ENCODE results near the gene CAMK2G.

The CAMK2G gene

GRCh38 chr10:73906524-73907447 is 32.4 kb upstream of the CAMK2G start:
- H3K9me2 ChIP-seq (ENCODE audit: low read depth, low read length) = no peaks in the 10 kb centered on the region
- no peaks in the 10 kb centered on the region for H3F3A ChIP-seq (ENCODE audit: insufficient read depth, low read length)
- no peak overlapping the region for H3K9ac ChIP-seq (ENCODE audit: low read length)
- no peak overlapping the region for H3K4me2 ChIP-seq (ENCODE audit: low read length)
- no peak for TF ChIP-seq EZH2 (IDR thresholded peaks at IDR 0.05; ENCODE audit: borderline replicate concordance, low read length)
- TF ChIP-seq CTCF (IDR thresholded peaks at IDR 0.05; ENCODE audit: low read length) = no peak
- no peaks in the 10 kb centered on the region for H3K36me3 ChIP-seq (ENCODE audit: insufficient read depth, low read length)
- H3K79me2 ChIP-seq (ENCODE audit: insufficient read depth, low read length) = no peaks in the 10 kb centered on the region
- H3K9me3 ChIP-seq (ENCODE audit: low read length) = no peaks in the 10 kb centered on the region
- peaks cover 20% of the 10 kb centered on the region for H3K4me1 ChIP-seq (ENCODE audit: insufficient read depth, low read length, severe bottlenecking)
- no peak overlapping the region for H3K27ac ChIP-seq (ENCODE audit: low read depth, low read length, poor library complexity, severe bottlenecking)
- no peaks in the 10 kb centered on the region for H3K27me3 ChIP-seq (ENCODE audit: insufficient read depth, low read length)
- no peak overlapping the region for H3K4me3 ChIP-seq (ENCODE audit: low read depth, low read length, poor library complexity, severe bottlenecking)
- no peaks in the 10 kb centered on the region for H4K20me1 ChIP-seq (ENCODE audit: insufficient read depth, low read length)
- H2AFZ ChIP-seq (ENCODE audit: low read length) = no peak overlapping the region

GRCh38 chr10:73905256-73906020 is 31.1 kb upstream of the CAMK2G start:
- no peak overlapping the region for H3K9ac ChIP-seq (ENCODE audit: low read length)
- no peaks in the 10 kb centered on the region for H4K20me1 ChIP-seq (ENCODE audit: insufficient read depth, low read length)
- H3K4me1 ChIP-seq (ENCODE audit: insufficient read depth, low read length, severe bottlenecking) = peaks cover 15% of the 10 kb centered on the region
- no peak overlapping the region for H3K4me2 ChIP-seq (ENCODE audit: low read length)
- no peaks in the 10 kb centered on the region for H3K9me2 ChIP-seq (ENCODE audit: low read depth, low read length)
- H3K27ac ChIP-seq (ENCODE audit: low read depth, low read length, poor library complexity, severe bottlenecking) = no peak overlapping the region
- H3F3A ChIP-seq (ENCODE audit: insufficient read depth, low read length) = no peaks in the 10 kb centered on the region
- H3K36me3 ChIP-seq (ENCODE audit: insufficient read depth, low read length) = no peaks in the 10 kb centered on the region
- H3K4me3 ChIP-seq (ENCODE audit: low read depth, low read length, poor library complexity, severe bottlenecking) = no peak overlapping the region
- no peaks in the 10 kb centered on the region for H3K79me2 ChIP-seq (ENCODE audit: insufficient read depth, low read length)
- no peaks in the 10 kb centered on the region for H3K27me3 ChIP-seq (ENCODE audit: insufficient read depth, low read length)
- H3K9me3 ChIP-seq (ENCODE audit: low read length) = no peaks in the 10 kb centered on the region
- no peak for TF ChIP-seq EZH2 (IDR thresholded peaks at IDR 0.05; ENCODE audit: borderline replicate concordance, low read length)
- TF ChIP-seq CTCF (IDR thresholded peaks at IDR 0.05; ENCODE audit: low read length) = no peak
- no peak overlapping the region for H2AFZ ChIP-seq (ENCODE audit: low read length)

- H3K9me3 ChIP-seq (ENCODE audit: low read length) = no peaks in the 10 kb centered on the region
- H3F3A ChIP-seq (ENCODE audit: insufficient read depth, low read length) = no peaks in the 10 kb centered on the region
- no peak overlapping the region for H2AFZ ChIP-seq (ENCODE audit: low read length)
- H3K27me3 ChIP-seq (ENCODE audit: insufficient read depth, low read length) = no peaks in the 10 kb centered on the region
- H3K27ac ChIP-seq (ENCODE audit: low read depth, low read length, poor library complexity, severe bottlenecking) = no peak overlapping the region
- no peaks in the 10 kb centered on the region for H3K4me1 ChIP-seq (ENCODE audit: insufficient read depth, low read length, severe bottlenecking)
- TF ChIP-seq EZH2 (IDR thresholded peaks at IDR 0.05; ENCODE audit: borderline replicate concordance, low read length) (no peak), CTCF (IDR thresholded peaks at IDR 0.05; ENCODE audit: low read length) (no peak)
- H4K20me1 ChIP-seq (ENCODE audit: insufficient read depth, low read length) = no peaks in the 10 kb centered on the region
- H3K9ac ChIP-seq (ENCODE audit: low read length) = no peak overlapping the region
- no peaks in the 10 kb centered on the region for H3K9me2 ChIP-seq (ENCODE audit: low read depth, low read length)
- H3K4me3 ChIP-seq (ENCODE audit: low read depth, low read length, poor library complexity, severe bottlenecking) = no peak overlapping the region
- H3K36me3 ChIP-seq (ENCODE audit: insufficient read depth, low read length) = no peaks in the 10 kb centered on the region
- no peaks in the 10 kb centered on the region for H3K79me2 ChIP-seq (ENCODE audit: insufficient read depth, low read length)
- no peak overlapping the region for H3K4me2 ChIP-seq (ENCODE audit: low read length)
Measured at GRCh38 chr10:73902351-73902750, 28.0 kb upstream of the CAMK2G start.
